Activated naive CD8-positive, alpha-beta T cell treated with anti-CD3 and anti-CD28 coated beads for 36 hours (primary cell): Measurements from ENCODE around the gene CEP152. TPM values are rescaled to one million over a fixed set of nuclear protein-coding genes. Genes with fewer than 3 reads are reported as not detected.
"Not testable (repeated sequence)": the region's sequence is repeated elsewhere in the genome, so short reads cannot be mapped to it uniquely, and the experiment has no call there.

ENCODE experiments used
- DNase-seq: peaks from one replicate; pipeline ENCODE4 v3.0.0; 2021
- H3K27ac Mint-ChIP-seq: one replicate; pipeline ENCODE4 v1.8.0; 2022; ENCODE audit warnings: mild to moderate bottlenecking, moderate library complexity, mixed read lengths
- H3K27me3 Mint-ChIP-seq: one replicate; pipeline ENCODE4 v1.8.0; 2022; ENCODE audit warnings: mild to moderate bottlenecking, mixed read lengths
- H3K36me3 Mint-ChIP-seq: one replicate; pipeline ENCODE4 v1.8.0; 2021; ENCODE audit warnings: mild to moderate bottlenecking, mixed read lengths
- H3K4me1 Mint-ChIP-seq: one replicate; pipeline ENCODE4 v1.8.0; 2021; ENCODE audit warnings: mixed read lengths
- H3K4me3 Mint-ChIP-seq: one replicate; pipeline ENCODE4 v1.8.0; 2022; ENCODE audit warnings: mild to moderate bottlenecking, moderate library complexity, mixed read lengths
- H3K9me3 Mint-ChIP-seq: one replicate; pipeline ENCODE4 v1.8.0; 2022; ENCODE audit warnings: mixed read lengths
- total RNA-seq, 2 experiments: library from RNA; stranded (reverse); gene quantifications; one replicate each; pipeline ENCODE4 v1.2.3, GENCODE V29; 2021

CEP152 gene
- total RNA-seq, 2 experiments from 2014 or later: 27.2 to 27.3 TPM

DNA sequence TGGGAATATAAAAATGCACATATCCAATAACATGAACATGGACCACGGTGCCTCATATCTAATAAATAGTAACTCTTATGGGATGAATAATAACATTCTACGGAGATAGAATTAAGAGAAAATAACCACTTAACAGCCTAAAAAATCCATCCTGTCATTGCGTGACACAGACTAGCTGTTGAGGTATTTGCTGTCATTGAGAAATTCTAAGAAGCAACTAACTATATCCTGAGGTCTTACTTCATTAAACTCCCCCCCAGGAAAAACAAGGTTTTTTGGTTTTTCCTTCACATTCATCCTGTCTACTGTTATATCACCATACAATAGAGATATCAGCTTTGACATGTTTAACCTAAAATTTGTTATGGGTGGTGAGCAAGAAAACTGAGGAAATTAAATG, 14.3 kb downstream of the CEP152 start:
- Mint-ChIP-seq H3K27ac (no peak overlapping the region), H3K4me3 (no peak overlapping the region), H3K4me1 (peaks cover 20% of the 10 kb centered on the region), H3K9me3 (no peaks in the 10 kb centered on the region), H3K36me3 (peaks cover 39% of the 10 kb centered on the region), H3K27me3 (no peaks in the 10 kb centered on the region)
- DNase-seq: no peak

DNA sequence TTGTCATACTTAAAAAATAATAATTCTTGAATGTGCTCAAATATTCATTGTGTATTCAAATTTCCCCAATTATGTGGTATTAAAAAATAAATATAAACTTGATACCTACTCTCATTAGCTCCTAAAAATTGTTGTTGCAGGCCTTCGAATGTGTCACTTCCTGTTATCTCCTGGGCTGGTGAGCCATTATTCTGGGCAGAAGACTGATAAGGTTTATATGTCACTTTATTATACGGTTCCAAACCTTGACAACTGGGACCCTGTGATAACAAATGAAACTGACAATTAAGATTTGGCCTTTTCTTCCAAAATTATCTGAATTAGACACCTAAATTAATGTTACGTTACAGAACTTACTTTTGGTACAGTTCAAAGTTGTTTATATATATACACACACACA, 15.0 kb downstream of the CEP152 start:
- no peak for DNase-seq
- Mint-ChIP-seq H3K4me3 (no peak overlapping the region), H3K4me1 (peaks cover 15% of the 10 kb centered on the region), H3K27me3 (no peaks in the 10 kb centered on the region), H3K9me3 (no peaks in the 10 kb centered on the region), H3K36me3 (peaks cover 35% of the 10 kb centered on the region), H3K27ac (no peak overlapping the region)

DNA sequence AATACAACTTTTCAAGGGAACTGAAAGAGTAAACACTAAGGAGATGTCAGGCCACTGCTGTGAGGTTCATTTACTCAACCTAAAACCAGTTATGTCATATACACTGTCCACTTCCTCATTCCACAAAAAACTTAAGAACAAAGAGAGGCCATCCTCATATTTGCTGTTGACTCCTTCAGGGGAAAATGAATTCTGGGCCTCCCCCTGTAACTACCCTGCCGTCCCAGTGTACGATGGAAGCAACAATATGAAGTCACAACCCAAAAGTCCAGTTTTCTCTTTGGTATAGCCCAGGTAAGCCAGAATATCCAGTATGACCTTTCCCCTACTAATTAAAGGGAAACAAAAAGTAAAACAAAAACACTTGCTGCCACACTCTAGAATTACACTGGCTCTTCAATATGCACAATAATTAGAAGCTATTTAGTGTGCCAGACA, 16.2 kb downstream of the CEP152 start:
- Mint-ChIP-seq H3K27ac (peak overlapping the region; percentile 62), H3K4me1 (peaks cover 15% of the 10 kb centered on the region), H3K4me3 (no peak overlapping the region), H3K27me3 (no peaks in the 10 kb centered on the region), H3K36me3 (peaks cover 42% of the 10 kb centered on the region), H3K9me3 (no peaks in the 10 kb centered on the region)
- DNase-seq: no peak

DNA sequence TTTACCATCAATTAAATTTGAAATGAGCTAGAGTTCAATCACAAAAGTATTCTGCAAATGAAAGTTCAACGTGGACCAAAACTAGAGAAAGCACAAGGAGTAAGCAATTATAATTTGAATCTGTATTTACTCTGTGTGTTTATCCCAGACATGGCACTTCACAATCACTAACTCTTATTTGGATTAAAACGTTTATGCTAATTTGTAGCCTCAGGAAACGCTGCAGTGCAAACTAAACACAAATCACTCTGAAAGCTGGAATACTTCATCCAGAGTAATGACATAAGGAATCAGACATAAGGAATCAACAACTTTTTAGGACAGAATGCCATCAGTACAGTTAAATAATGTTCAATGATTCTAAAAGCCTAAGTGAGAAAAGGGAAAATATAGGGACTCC, 18.5 kb downstream of the CEP152 start:
- peaks cover 10% of the 10 kb centered on the region for H3K4me1 Mint-ChIP-seq
- no peaks in the 10 kb centered on the region for H3K27me3 Mint-ChIP-seq
- no peak overlapping the region for H3K4me3 Mint-ChIP-seq
- H3K9me3 Mint-ChIP-seq: no peaks in the 10 kb centered on the region
- no peak overlapping the region for H3K27ac Mint-ChIP-seq
- no peak for DNase-seq
- peaks cover 40% of the 10 kb centered on the region for H3K36me3 Mint-ChIP-seq

DNA sequence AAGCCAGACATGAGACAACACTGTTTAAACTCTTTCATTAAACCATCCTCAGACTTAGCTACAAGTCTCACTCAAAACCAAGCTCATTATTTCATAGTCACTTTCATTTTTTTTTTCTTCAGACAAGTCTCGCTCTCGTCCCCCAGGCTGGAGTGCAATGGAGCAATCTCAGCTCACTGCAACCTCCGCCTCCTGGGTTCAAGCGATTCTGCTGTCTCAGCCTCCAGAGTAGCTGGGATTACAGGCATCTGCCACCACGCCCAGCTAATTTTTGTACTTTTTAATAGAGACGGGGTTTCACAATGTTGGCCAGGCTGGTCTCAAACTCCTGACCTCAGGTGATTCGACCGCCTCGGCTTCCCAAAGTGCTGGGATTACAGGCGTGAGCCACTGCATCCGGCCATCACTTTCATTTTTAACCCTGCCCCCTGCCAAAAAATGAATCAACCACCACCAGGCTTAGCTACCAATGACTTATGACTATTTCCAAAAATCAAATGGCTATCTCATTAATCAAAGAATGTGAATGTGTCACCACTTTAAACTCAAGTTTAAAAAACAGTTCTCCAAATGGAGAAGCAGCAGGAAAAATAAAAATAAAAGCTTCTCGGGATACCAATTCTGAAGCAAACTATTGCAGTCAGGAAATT, 20.3 kb downstream of the CEP152 start:
- H3K9me3 Mint-ChIP-seq, H3K27ac Mint-ChIP-seq, H3K4me3 Mint-ChIP-seq, H3K4me1 Mint-ChIP-seq, H3K27me3 Mint-ChIP-seq, DNase-seq: not testable (repeated sequence)
- peaks cover 39% of the 10 kb centered on the region for H3K36me3 Mint-ChIP-seq

DNA sequence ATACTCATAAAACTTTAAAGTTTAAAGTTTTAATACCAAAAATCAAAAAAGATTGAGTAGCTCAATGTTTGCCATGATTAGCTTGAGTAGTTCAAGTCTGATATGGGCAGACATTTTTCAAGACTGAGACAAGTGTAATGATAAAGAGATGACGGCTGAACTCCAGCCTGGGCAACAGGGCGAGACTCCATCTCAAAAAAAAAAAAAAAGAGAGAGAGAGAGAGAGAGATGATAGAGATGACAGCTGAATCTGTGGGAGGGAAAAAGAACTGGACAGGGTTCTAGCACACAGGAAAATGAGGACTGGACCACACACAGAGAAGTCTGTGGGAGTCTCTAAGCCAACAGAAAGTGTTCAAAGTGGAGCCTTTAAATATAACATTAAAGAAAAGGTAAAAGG, 25.2 kb downstream of the CEP152 start:
- Mint-ChIP-seq H3K36me3 (peaks cover 24% of the 10 kb centered on the region), H3K27me3 (no peaks in the 10 kb centered on the region), H3K4me3 (no peak overlapping the region), H3K4me1 (no peaks in the 10 kb centered on the region), H3K9me3 (no peaks in the 10 kb centered on the region), H3K27ac (no peak overlapping the region)
- DNase-seq: no peak

DNA sequence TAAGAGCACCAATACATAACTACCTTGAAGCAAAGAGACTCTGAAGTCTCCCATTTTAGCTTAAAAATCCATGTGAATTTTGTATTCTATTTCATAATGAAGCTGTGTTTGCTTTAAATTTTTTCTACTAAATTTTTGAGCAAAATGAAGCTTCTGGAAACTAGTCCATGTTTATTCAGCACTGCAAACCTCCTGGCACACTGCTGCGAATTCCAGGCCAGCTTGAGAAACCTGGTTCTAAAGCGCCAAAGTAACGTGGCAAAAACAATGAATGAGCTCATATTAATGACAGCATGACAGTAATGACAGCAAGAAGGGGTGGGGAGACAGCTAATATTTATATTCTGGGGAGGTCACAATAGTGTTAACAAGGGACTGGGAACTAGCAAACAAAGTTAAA, 25.7 kb downstream of the CEP152 start:
- Mint-ChIP-seq H3K36me3 (peaks cover 25% of the 10 kb centered on the region), H3K4me3 (no peak overlapping the region), H3K4me1 (no peaks in the 10 kb centered on the region), H3K27ac (no peak overlapping the region), H3K27me3 (no peaks in the 10 kb centered on the region), H3K9me3 (no peaks in the 10 kb centered on the region)
- DNase-seq: no peak

DNA sequence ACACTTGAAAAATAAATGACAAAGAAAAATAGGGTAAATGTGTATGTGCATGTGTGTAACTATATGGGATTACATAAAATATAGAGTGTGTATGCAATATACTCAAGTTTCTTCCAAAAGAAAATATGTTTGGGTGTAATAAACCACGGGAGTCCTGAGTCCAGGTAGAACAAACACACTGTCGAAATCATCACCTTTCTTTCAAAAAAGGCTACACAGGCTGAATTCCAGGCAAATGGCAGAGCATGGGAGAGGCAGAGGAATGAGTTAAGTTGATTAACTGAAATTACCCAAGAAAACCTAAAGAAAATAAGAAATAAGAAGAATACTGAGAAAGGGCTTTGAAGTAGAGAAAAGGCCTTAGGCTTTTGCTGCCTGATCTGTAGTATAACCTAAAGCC, 26.1 kb downstream of the CEP152 start:
- no peaks in the 10 kb centered on the region for H3K9me3 Mint-ChIP-seq
- H3K36me3 Mint-ChIP-seq: peaks cover 24% of the 10 kb centered on the region
- no peak overlapping the region for H3K4me3 Mint-ChIP-seq
- no peaks in the 10 kb centered on the region for H3K27me3 Mint-ChIP-seq
- DNase-seq: no peak
- H3K4me1 Mint-ChIP-seq: no peaks in the 10 kb centered on the region
- no peak overlapping the region for H3K27ac Mint-ChIP-seq

DNA sequence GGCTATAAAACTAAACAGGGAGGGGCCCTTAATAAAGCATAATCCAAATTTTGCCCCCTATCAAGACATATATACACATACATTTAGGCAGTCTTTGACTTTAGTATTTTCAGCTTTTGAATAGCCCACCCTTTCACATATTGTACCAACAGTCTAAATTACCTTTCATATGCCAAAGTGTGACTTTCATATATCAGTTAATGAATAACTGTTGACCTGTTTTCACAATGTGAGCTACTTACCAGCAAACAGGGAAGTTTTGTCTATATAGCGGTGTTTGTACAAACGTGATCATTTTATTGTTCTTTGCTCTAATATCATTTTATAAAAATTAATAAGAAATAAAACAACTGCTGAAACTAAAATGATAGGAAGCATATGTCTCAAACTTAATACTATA, 28.0 kb downstream of the CEP152 start:
- peaks cover 25% of the 10 kb centered on the region for H3K36me3 Mint-ChIP-seq
- H3K9me3 Mint-ChIP-seq: no peaks in the 10 kb centered on the region
- H3K27me3 Mint-ChIP-seq: no peaks in the 10 kb centered on the region
- no peaks in the 10 kb centered on the region for H3K4me1 Mint-ChIP-seq
- no peak for DNase-seq
- H3K27ac Mint-ChIP-seq: no peak overlapping the region
- no peak overlapping the region for H3K4me3 Mint-ChIP-seq

DNA sequence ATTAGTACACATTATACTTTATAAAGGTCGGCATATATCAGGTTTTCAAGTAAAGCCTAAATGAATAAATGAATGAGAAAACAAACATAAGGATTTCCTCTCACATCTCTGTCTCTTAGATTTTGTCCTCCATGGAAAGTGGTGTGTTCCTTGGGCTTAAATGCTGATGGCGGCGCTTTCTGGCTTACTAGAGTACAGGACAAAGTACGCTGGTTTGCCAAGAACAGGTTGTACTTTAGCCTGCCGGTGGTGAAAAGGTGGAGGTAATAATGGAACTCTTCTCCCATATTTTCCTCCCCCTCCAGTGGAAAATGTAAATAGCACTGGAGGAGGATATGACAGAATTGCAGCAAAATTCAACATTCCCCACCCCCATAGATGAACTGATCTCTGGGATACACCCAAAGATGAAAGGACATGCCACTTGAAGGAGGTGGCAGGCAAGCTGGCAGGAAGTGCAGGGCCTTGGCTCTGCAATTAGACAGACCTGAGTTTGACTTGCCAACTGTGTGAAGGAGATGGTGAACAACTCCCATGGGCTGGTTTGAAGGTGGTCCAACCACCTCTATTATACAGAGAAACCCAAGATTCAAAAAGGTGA, 29.3 kb downstream of the CEP152 start:
- no peak for DNase-seq
- Mint-ChIP-seq H3K36me3 (peaks cover 33% of the 10 kb centered on the region), H3K9me3 (no peaks in the 10 kb centered on the region), H3K4me3 (no peak overlapping the region), H3K27me3 (no peaks in the 10 kb centered on the region), H3K4me1 (no peaks in the 10 kb centered on the region), H3K27ac (no peak overlapping the region)

DNA sequence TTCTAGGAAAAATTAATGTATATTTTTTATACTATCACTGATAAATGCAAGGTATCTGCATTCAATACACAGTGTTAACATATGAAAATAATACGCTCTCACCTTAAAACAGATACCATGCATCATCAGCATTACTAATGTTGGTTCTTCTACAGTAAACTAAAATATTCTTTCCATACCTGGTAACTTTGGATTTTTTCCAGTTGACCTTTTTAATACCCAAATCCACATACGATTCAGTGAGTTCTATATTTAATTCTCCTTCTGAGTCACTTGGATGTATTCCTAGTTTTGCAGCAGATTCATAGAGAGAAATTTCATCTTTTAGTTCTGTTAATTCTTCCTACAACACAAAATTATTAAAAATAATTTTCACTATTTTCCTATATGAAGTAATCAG, 29.9 kb downstream of the CEP152 start:
- no peak for DNase-seq
- peaks cover 31% of the 10 kb centered on the region for H3K36me3 Mint-ChIP-seq

DNA sequence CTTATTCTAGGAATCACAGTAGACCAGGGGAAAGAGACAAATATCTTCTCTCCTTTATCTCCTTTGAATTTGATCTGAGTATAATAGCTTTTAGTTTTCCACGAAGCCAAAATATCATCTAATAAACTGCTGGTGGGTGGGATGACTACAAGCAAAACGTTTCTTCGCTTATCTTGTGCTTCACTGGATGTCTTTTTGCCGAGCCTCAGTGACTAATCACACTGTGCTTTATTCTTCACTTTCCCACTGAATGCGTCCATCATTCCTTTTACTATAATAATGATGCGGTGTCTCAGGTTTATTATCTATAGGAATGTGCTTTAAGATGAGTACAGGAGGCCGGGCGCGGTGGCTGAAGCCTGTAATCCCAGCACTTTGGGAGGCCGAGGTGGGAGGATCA, 32.5 kb downstream of the CEP152 start:
- DNase-seq: no peak
- no peaks in the 10 kb centered on the region for H3K27me3 Mint-ChIP-seq
- no peak overlapping the region for H3K4me3 Mint-ChIP-seq
- peaks cover 10% of the 10 kb centered on the region for H3K9me3 Mint-ChIP-seq
- no peaks in the 10 kb centered on the region for H3K4me1 Mint-ChIP-seq
- peaks cover 43% of the 10 kb centered on the region for H3K36me3 Mint-ChIP-seq
- no peak overlapping the region for H3K27ac Mint-ChIP-seq

More for the DNA sequence above, 29.9 kb downstream of the CEP152 start:
- H3K9me3 Mint-ChIP-seq: no peaks in the 10 kb centered on the region
- no peaks in the 10 kb centered on the region for H3K27me3 Mint-ChIP-seq
- no peak overlapping the region for H3K27ac Mint-ChIP-seq
- H3K4me3 Mint-ChIP-seq: no peak overlapping the region
- no peaks in the 10 kb centered on the region for H3K4me1 Mint-ChIP-seq

DNA sequence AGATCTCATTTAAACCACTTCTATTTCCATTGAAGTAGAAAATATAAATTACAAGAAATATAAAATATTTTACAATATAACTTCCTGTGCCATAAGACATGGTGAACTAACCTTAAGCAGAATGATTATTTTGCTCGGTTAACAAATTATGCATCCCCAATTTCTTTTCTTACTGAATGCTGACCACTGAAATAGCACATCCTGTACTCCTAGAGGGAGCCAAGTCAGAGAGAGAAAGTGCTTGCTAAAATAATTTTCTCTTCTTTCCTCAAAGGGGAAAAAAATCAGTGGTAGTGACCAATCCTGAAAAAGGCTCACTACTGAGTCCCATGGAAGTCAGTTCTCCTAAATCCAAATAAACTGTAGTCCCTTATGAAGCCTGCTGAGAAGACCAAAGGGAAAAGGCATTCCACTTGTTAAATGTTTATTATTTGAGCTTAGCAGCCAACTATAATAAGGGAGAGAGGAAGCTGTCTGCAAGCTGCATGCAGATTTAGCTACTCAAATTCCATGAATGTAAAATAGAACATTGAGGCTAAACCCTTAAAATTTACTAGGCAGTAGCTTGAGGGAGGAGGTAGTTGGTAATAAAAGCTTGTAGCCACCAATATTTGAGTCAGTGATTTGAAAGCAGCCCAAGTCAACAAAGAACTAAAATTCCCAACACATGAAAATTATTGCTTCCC, 33.1 kb downstream of the CEP152 start:
- H3K9me3 Mint-ChIP-seq: peaks cover 10% of the 10 kb centered on the region
- no peak overlapping the region for H3K4me3 Mint-ChIP-seq
- H3K27ac Mint-ChIP-seq: no peak overlapping the region
- H3K36me3 Mint-ChIP-seq: peaks cover 43% of the 10 kb centered on the region
- no peaks in the 10 kb centered on the region for H3K27me3 Mint-ChIP-seq
- H3K4me1 Mint-ChIP-seq: no peaks in the 10 kb centered on the region
- DNase-seq: no peak

DNA sequence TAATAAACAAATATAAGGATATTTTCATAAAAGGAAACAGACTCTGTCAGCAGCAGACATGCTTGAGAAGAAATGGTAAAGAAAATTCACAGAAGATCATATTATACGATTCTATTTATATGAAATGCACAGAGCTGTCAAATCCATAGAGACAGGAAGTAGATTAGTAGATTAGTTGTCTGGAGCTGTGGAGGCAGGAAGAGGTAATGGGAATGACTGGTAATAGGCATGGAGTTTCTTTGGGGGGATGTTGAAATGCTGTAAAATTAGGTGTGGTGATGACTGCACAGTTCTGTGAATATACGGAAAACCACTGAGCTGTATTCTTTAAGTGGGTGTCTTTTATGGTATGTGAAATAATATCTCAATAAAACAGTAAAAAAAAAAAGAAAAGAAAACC, 35.3 kb downstream of the CEP152 start:
- H3K36me3 Mint-ChIP-seq: peaks cover 48% of the 10 kb centered on the region

DNA sequence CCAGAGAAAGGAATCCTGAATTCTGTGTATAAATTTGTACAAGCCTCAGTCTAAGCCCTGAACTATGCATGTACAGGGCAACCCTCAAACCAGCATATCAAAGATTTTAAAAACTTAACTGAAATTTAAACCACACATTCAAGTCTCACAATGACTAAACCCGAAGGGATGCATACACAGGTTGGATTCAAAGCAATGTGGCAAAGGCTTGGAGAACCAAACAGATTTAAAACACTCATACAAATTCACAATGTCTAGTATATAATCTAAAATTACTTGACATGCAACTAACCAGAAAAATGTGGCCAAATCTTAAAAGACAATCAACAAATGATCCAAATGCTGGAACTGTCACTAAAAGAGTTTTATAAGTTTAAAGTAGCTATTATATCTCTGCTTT, 36.4 kb downstream of the CEP152 start:
- Mint-ChIP-seq H3K27me3 (no peaks in the 10 kb centered on the region), H3K36me3 (peaks cover 49% of the 10 kb centered on the region), H3K9me3 (peaks cover 10% of the 10 kb centered on the region)

More for the DNA sequence above, 35.3 kb downstream of the CEP152 start:
- H3K4me1 Mint-ChIP-seq: no peaks in the 10 kb centered on the region
- no peaks in the 10 kb centered on the region for H3K27me3 Mint-ChIP-seq
- no peak overlapping the region for H3K4me3 Mint-ChIP-seq
- no peak overlapping the region for H3K27ac Mint-ChIP-seq
- DNase-seq: no peak
- peaks cover 10% of the 10 kb centered on the region for H3K9me3 Mint-ChIP-seq

DNA sequence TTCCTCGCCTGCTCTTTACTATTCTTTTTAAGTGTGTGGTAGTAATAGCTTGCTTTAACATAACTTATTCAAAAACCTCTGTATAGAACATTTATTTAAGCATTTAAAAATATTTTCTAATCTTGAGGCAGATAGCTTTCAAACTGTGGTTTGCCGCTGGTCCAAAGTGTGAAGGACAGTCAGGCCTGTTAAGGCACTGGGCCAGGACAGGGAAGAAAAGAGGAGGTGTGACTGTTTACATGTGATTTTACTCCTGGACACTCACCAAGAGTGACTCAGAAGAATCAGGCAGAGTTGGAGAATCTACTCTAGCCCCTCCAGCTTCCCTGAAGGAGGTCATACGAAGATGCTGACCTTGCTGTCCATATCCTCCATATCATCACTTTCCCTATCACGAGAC, 44.7 kb downstream of the CEP152 start:
- no peak for DNase-seq
- H3K36me3 Mint-ChIP-seq: peaks cover 50% of the 10 kb centered on the region
- H3K27ac Mint-ChIP-seq: no peak overlapping the region
- no peaks in the 10 kb centered on the region for H3K4me1 Mint-ChIP-seq
- H3K4me3 Mint-ChIP-seq: no peak overlapping the region
- H3K9me3 Mint-ChIP-seq: no peaks in the 10 kb centered on the region
- H3K27me3 Mint-ChIP-seq: no peaks in the 10 kb centered on the region

More for the DNA sequence above, 36.4 kb downstream of the CEP152 start:
- no peaks in the 10 kb centered on the region for H3K4me1 Mint-ChIP-seq
- DNase-seq: no peak
- no peak overlapping the region for H3K4me3 Mint-ChIP-seq
- no peak overlapping the region for H3K27ac Mint-ChIP-seq
